ENCODE data around the gene LEMD2.

- TF ChIP-seq CTCF (IDR thresholded peaks at IDR 0.05) (no peak), POLR2A (IDR thresholded peaks at IDR 0.05) (peak; percentile 94)
Measured at GRCh38 chr6:33788694-33789549, at the start of gene LEMD2.
